PFSK-1 (cell line): Measurements from ENCODE around the gene KLHL26.

Source experiments
- FOXP2 ChIP-seq: optimal IDR thresholded peaks from 2 replicates; pipeline ENCODE3; 2011; ENCODE audit warnings: borderline replicate concordance, control low read depth, inconsistent platforms; ENCODE audit not compliant: insufficient read depth; ENCODE audit errors: extremely low read length, extremely low read depth
- POLR2AphosphoS5 ChIP-seq: IDR thresholded peaks from 2 replicates; pipeline ENCODE4 v1.6.1; 2012; ENCODE audit warnings: low read depth, mild to moderate bottlenecking, control low read depth, low read length, moderate library complexity
- TAF1 ChIP-seq: IDR thresholded peaks from 2 replicates; pipeline ENCODE4 v1.6.1; 2012; ENCODE audit warnings: low read length, control low read depth, borderline replicate concordance; ENCODE audit not compliant: insufficient read depth

- TF ChIP-seq TAF1: no peak
- TF ChIP-seq POLR2AphosphoS5: no peak
- no peak for TF ChIP-seq FOXP2
These were observed 14.9 kb downstream of the KLHL26 start for GRCh38 chr19:18651733-18652132.
